GM19099 (cell line): ENCODE results near the gene POLR1A.

Experiments
- POLR2A ChIP-seq: IDR thresholded peaks from 3 replicates; pipeline ENCODE4 v1.6.1; 2011; ENCODE audit warnings: low read depth; ENCODE audit not compliant: insufficient read length; ENCODE audit errors: extremely low read depth

The POLR1A gene

GRCh38 chr2:86039178-86039962 is 66.3 kb downstream of the POLR1A start:
- no peak for TF ChIP-seq POLR2A

GRCh38 chr2:86038291-86039081 is 67.2 kb downstream of the POLR1A start:
- peak; percentile 38 for TF ChIP-seq POLR2A

- no peak for TF ChIP-seq POLR2A
Measured at GRCh38 chr2:86037795-86038192, 67.9 kb downstream of the POLR1A start.

DNA sequence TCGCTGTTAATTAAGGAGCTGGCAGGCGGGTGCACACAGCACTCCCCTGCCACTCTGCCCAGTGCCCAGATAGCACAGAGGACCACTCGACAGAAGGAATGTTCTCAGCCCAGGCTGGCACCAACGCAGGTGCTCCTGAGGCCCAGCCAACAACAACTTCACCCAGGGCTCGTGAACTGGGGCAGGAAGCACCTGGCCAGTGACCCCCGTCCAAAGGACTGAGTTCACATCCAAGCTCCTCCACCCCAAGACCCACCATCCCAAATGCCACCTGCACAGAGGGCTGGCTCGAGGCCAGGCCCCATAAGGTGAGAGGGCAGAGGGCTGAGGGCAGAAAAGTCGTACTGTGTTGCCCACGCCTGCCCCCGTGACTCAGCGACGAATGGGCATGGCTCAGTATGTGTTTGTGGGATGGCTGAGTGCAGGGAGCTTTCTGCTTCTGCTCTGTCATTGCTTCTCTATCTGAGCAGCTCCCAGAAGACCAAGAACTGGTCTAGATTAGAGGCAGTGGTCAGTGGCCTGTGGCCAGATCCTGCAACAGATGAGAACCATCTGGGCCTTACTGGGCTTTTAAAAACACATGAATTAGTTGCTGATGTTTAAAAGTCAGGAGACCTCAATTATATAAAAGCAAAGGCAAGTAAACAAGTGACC is 68.4 kb downstream of the POLR1A start:
- no peak for TF ChIP-seq POLR2A

GRCh38 chr2:86036669-86037138 is 69.0 kb downstream of the POLR1A start:
- TF ChIP-seq POLR2A = no peak

DNA sequence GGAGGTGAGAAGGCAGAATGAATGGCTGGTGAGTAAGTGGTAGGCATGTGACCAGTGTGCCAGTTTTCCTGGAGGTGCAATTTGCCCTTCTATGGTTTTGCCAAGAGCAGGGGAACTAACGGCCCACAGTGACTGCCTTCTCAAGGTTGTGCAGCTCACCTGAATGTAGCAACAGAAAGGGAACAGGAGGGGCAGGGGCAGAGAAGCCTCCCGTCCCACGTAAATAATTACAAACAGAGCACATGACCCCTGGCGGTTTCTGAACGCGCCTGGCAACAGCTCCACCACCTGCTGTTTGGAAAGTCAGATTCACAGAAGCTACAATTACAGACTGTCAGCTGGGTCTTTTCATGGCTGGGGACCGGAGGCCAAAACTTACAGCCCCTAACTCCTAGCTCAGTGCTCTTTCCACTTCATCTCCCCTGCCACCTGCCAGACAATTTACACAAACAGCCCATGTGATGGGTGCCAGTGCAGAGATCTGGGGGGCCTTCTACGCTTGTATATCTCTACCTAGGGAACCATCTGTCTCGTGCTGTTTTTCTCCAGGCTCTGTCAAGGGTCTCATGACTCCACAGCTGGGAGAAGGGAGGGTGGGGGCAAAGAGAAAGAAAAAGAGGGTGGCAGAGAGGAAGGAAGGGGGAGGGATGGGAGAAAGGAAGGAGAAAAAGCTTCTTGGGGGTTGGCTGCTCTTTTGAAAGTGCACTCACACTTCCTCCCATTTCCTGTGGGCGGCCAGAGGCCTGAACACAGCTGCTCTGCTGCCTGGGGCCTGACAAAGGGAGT is 69.6 kb downstream of the POLR1A start:
- TF ChIP-seq POLR2A = peak; percentile 58

DNA sequence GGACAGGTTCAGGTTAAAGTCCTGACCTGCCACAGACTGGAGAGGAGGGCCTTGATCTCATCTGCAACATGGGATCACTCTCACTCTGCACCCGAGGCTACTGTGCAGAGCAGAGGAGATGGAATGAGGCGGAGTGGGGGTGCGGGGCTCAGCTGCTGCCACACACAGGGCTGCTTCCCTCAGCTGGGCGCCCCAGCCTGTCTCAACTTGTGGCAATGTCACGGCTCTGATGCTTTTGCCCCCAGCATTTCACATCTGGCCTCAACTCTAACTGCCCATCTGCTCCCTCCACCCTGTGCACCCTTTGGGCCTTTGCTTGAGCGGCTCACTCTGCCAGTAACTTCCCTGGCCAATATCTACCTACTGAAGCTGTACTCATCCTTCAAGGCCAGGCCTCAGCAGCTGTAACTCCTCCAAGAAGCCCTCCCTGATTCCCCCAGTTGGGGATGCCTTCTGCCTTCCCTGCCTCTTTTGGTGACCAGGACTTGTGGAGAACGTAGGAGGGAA is 70.3 kb downstream of the POLR1A start:
- no peak for TF ChIP-seq POLR2A

DNA sequence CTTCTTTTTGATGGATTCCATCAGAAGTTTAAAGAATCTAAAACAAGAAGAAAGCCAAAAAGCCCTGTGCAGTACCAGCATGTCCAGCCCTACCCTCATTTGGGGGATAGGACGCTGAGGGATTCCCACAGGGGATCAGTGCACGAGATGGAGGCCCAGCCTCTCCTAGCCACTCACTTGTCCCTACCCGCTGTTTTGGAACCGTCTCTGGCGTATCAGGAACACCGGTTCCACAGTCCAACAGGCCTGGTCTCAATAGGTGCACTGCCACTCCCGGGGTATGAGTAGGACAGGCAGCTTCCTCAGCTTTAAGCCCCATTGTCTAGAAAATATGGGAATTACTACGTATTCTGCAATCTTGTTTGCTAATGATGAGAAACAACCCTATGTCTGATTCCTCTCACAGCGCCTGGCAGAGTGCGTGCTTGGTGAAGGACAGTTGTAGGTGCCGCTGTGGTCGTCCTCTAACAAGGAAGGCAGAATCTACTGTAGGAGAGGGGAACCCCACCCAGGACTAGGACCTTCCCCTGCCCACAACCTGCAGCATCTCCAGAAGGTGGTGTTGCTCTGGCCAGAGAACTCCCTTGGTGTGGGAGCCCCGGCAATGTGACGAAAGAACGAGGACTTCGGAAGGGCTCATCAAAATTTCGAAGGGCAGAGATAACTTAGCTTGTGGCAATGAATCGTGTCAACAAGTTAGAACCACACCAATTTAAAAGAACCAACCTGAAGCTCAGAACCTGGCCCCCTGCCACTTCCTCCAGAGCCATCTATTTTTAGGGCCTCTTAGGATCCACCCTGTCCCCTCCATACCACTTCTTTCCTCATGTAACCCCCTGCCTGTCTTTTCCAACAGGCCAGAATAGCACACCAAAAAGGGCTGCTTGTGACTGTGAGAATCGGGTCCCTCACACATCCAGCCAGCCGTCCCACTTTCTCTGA is 71.7 kb downstream of the POLR1A start:
- TF ChIP-seq POLR2A = no peak

GRCh38 chr2:86032861-86033595 is 72.7 kb downstream of the POLR1A start:
- TF ChIP-seq POLR2A = no peak

DNA sequence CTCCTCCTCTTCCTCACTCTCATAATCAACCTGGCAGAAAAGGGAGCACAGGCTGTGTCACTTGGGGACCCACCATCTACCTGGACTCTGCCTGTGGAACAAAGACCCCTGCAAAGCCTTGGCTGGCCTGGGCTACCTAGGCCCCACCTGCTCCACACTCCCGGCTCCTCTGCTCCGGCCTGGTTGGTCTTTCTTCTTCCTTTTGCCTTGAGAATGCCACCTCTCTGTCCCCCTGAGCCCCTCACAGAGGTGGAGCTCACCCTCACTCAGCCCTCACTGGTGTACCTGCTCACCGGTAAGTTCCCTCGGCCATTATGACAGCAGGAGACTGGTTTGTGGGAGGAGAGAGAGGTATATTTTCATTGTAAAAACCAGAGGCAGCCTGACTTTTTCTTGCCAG is 74.1 kb downstream of the POLR1A start:
- no peak for TF ChIP-seq POLR2A

DNA sequence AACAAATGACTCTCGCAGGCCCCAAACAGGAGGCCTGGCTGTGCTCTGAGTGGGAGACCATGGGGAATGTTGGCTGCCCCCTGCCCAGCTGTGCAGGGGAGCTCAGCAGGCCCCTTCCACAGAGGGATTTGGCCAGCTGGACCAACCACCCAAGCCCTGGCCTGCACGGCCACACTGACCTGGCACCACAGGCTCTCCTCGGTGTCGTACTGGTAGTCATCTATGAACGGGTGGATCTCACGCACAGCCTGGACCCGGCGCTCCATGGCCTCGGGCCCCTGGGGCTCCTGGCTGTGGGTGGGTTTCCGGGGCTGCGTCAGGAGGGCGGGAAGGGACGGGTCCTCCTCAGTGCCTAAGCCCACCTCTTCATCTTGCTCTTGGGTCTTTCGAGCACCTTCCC is 74.5 kb downstream of the POLR1A start:
- TF ChIP-seq POLR2A = no peak

DNA sequence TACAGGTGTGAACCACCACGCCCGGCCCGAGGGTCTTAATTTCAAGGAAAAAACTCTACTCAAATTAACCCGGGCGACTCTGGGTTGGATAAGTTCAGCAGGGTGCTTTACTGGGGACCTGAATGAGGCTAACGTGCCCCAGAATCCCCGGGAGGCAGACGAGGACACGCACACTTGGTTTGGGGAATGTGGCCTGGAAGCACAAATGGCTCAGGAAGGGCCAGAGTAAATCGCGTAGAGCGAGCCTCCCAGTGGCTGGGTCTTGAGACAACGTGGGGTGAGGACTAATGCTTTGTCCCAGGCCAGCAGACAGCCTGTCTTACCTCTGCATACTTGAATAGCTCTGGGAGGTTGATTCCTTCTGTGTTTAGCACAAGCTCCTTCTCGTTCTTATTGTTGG is 75.8 kb downstream of the POLR1A start:
- TF ChIP-seq POLR2A = no peak

DNA sequence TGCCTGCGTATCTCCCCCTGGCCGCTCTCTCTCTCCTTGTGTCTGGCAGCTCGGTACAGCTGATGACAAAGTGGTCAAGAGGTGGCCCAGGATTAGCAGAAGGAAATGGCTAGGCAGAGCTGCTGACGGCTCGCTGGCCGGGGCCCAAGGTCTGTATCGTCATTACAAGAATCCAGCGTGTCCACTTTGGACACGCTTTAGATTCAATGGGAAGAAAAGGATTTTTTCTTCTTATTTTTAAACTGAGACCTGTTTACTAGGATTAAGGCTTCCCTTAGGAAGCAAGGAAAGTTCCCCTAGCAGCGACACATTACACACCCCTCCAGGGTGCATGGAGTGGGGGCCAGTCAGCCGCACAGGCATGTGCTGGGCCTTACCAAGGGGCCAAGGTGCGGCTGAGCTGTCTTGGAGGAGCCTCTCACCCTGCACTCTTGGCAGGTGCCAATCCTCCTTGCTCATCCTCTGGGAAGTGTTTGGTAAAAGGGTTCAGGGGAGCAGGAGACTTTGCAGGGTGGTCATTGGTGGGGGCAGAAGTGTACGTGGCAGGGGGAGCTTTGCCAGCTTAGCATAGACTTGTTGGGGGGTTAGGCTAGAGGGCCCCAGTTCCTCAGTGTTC is 76.8 kb downstream of the POLR1A start:
- TF ChIP-seq POLR2A = no peak
